ENCODE results near the gene CLDN14.

DNA sequence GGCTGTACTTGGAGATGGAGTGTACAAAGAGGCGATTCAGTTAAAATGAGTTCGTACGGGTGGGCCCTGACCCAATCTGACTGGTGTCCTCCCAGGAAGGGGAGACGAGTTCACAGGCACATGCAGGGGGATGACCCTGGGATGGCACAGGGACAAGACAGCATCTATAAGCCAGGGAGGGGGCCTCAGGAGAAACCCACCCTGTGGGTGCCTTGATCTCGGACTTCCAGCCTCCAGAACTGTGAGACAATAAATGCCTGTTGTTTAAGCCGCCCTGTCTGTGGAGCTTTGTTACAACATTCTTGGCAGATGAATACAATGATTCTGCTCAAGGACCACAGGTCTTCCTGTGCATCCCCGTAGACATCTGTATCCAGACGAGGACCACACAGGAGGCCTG is 14.6 kb upstream of the CLDN14 start:
- no peak for TF ChIP-seq EZH2 (IDR thresholded peaks at IDR 0.05; ENCODE audit: low read depth, unreplicated experiment)
- TF ChIP-seq, protein P1, sequence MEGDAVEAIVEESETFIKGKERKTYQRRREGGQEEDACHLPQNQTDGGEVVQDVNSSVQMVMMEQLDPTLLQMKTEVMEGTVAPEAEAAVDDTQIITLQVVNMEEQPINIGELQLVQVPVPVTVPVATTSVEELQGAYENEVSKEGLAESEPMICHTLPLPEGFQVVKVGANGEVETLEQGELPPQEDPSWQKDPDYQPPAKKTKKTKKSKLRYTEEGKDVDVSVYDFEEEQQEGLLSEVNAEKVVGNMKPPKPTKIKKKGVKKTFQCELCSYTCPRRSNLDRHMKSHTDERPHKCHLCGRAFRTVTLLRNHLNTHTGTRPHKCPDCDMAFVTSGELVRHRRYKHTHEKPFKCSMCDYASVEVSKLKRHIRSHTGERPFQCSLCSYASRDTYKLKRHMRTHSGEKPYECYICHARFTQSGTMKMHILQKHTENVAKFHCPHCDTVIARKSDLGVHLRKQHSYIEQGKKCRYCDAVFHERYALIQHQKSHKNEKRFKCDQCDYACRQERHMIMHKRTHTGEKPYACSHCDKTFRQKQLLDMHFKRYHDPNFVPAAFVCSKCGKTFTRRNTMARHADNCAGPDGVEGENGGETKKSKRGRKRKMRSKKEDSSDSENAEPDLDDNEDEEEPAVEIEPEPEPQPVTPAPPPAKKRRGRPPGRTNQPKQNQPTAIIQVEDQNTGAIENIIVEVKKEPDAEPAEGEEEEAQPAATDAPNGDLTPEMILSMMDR (conservative IDR thresholded peaks at IDR 0.05; ENCODE audit: low read depth in 2 of 2) = no peak
- no peak for TF ChIP-seq EZH2phosphoT487 (IDR thresholded peaks at IDR 0.05; ENCODE audit: unreplicated experiment)
- no peak for TF ChIP-seq CREB1 (CRISPR knock-in tag; IDR thresholded peaks at IDR 0.05; ENCODE audit: low read depth)
- TF ChIP-seq POLR2AphosphoS5 (IDR thresholded peaks at IDR 0.05; ENCODE audit: low read depth) = no peak
- TF ChIP-seq, protein P2, sequence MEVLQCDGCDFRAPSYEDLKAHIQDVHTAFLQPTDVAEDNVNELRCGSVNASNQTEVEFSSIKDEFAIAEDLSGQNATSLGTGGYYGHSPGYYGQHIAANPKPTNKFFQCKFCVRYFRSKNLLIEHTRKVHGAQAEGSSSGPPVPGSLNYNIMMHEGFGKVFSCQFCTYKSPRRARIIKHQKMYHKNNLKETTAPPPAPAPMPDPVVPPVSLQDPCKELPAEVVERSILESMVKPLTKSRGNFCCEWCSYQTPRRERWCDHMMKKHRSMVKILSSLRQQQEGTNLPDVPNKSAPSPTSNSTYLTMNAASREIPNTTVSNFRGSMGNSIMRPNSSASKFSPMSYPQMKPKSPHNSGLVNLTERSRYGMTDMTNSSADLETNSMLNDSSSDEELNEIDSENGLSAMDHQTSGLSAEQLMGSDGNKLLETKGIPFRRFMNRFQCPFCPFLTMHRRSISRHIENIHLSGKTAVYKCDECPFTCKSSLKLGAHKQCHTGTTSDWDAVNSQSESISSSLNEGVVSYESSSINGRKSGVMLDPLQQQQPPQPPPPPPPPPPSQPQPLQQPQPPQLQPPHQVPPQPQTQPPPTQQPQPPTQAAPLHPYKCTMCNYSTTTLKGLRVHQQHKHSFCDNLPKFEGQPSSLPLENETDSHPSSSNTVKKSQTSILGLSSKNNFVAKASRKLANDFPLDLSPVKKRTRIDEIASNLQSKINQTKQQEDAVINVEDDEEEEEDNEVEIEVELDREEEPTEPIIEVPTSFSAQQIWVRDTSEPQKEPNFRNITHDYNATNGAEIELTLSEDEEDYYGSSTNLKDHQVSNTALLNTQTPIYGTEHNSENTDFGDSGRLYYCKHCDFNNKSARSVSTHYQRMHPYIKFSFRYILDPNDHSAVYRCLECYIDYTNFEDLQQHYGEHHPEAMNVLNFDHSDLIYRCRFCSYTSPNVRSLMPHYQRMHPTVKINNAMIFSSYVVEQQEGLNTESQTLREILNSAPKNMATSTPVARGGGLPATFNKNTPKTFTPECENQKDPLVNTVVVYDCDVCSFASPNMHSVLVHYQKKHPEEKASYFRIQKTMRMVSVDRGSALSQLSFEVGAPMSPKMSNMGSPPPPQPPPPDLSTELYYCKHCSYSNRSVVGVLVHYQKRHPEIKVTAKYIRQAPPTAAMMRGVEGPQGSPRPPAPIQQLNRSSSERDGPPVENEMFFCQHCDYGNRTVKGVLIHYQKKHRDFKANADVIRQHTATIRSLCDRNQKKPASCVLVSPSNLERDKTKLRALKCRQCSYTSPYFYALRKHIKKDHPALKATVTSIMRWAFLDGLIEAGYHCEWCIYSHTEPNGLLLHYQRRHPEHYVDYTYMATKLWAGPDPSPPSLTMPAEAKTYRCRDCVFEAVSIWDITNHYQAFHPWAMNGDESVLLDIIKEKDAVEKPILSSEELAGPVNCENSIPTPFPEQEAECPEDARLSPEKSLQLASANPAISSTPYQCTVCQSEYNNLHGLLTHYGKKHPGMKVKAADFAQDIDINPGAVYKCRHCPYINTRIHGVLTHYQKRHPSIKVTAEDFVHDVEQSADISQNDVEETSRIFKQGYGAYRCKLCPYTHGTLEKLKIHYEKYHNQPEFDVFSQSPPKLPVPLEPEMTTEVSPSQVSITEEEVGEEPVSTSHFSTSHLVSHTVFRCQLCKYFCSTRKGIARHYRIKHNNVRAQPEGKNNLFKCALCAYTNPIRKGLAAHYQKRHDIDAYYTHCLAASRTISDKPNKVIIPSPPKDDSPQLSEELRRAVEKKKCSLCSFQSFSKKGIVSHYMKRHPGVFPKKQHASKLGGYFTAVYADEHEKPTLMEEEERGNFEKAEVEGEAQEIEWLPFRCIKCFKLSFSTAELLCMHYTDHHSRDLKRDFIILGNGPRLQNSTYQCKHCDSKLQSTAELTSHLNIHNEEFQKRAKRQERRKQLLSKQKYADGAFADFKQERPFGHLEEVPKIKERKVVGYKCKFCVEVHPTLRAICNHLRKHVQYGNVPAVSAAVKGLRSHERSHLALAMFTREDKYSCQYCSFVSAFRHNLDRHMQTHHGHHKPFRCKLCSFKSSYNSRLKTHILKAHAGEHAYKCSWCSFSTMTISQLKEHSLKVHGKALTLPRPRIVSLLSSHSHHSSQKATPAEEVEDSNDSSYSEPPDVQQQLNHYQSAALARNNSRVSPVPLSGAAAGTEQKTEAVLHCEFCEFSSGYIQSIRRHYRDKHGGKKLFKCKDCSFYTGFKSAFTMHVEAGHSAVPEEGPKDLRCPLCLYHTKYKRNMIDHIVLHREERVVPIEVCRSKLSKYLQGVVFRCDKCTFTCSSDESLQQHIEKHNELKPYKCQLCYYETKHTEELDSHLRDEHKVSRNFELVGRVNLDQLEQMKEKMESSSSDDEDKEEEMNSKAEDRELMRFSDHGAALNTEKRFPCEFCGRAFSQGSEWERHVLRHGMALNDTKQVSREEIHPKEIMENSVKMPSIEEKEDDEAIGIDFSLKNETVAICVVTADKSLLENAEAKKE (CRISPR knock-in tag; IDR thresholded peaks at IDR 0.05) = no peak
- no peak for TF ChIP-seq JUNB (IDR thresholded peaks at IDR 0.05; ENCODE audit: unreplicated experiment)
- TF ChIP-seq NANOG (IDR thresholded peaks at IDR 0.05; ENCODE audit: borderline replicate concordance) = no peak
- TF ChIP-seq, protein P3, sequence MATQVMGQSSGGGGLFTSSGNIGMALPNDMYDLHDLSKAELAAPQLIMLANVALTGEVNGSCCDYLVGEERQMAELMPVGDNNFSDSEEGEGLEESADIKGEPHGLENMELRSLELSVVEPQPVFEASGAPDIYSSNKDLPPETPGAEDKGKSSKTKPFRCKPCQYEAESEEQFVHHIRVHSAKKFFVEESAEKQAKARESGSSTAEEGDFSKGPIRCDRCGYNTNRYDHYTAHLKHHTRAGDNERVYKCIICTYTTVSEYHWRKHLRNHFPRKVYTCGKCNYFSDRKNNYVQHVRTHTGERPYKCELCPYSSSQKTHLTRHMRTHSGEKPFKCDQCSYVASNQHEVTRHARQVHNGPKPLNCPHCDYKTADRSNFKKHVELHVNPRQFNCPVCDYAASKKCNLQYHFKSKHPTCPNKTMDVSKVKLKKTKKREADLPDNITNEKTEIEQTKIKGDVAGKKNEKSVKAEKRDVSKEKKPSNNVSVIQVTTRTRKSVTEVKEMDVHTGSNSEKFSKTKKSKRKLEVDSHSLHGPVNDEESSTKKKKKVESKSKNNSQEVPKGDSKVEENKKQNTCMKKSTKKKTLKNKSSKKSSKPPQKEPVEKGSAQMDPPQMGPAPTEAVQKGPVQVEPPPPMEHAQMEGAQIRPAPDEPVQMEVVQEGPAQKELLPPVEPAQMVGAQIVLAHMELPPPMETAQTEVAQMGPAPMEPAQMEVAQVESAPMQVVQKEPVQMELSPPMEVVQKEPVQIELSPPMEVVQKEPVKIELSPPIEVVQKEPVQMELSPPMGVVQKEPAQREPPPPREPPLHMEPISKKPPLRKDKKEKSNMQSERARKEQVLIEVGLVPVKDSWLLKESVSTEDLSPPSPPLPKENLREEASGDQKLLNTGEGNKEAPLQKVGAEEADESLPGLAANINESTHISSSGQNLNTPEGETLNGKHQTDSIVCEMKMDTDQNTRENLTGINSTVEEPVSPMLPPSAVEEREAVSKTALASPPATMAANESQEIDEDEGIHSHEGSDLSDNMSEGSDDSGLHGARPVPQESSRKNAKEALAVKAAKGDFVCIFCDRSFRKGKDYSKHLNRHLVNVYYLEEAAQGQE (IDR thresholded peaks at IDR 0.05; ENCODE audit: unreplicated experiment) = no peak
- TF ChIP-seq ZNF114 (CRISPR knock-in tag; IDR thresholded peaks at IDR 0.05) = no peak
- no peak for TF ChIP-seq STAT1 (IDR thresholded peaks at IDR 0.05; ENCODE audit: unreplicated experiment)
